ENCODE measurements around the gene CDAN1. TPM values are rescaled to one million over a fixed set of nuclear protein-coding genes. Genes with fewer than 3 reads are reported as not detected.

Gene CDAN1
- polyA plus RNA-seq, 4 donors = 3.1 to 17.1 (median 5.9) TPM

GRCh38 chr15:42710662-42711061, 26.3 kb downstream of the CDAN1 start:
- Histone ChIP-seq H3K36me3 (ENCODE audit: control insufficient read depth in 3 of 3, insufficient read depth in 2 of 3, low read depth in 1 of 3, low read length in 3 of 3) (peaks cover 0 to under 1% (median 0%) of the 10 kb centered on the region in 3 donors), H3K27ac (ENCODE audit: low read depth in 1 of 3, low read length in 2 of 3) (no peak overlapping the region), H3K9me3 (ENCODE audit: control insufficient read depth in 2 of 2, insufficient read depth in 1 of 2, low read depth in 1 of 2, low read length in 1 of 2) (no peaks in the 10 kb centered on the region), H3K4me1 (ENCODE audit: control insufficient read depth in 3 of 3, insufficient read depth in 2 of 3, low read depth in 1 of 3, low read length in 2 of 3) (no peaks in the 10 kb centered on the region), H3K27me3 (ENCODE audit: control insufficient read depth in 3 of 3, insufficient read depth in 3 of 3, low read length in 3 of 3) (no peaks in the 10 kb centered on the region), H3K4me3 (ENCODE audit: low read depth in 1 of 3, low read length in 3 of 3) (no peak overlapping the region)
- DNase-seq (no peak), FAIRE-seq (no peak)
- WGBS, 3 donors = 82 to 91% (median 86%) methylated on average over 2 of the region's 2 CpGs

DNA sequence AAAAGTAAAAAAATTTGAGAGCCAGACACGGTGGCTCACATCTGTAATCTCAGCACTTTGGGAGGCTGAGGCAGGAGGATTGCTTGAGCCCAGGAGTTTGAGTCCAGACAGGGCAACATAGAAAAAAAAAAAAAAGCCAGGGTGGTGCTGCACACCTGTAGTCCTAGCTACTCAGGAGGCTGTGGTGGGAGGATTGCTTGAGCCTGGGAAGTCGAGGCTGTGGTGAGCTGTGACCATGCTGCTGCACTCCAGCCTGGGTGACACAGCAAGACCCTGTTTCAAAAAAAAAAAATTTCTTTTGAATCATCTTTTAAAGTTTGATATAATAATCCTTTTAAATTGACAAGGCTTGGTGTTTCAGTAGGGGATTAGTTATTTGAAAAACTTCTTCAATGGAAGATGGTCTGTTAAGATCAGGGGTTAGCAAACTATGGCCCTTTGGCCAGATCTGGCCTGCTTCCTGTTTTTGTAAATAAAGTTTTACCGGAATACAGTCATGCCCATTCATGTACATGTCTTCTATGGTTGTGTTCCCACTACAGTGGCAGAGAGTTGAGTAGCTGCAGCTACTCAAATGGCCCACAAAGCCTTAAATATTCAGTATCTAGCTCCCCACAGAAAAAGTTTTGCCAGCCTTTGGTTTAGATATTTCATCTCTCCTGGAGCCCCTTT, 28.9 kb downstream of the CDAN1 start:
- no peak overlapping the region for H3K27ac ChIP-seq (ENCODE audit: low read depth in 1 of 3, low read length in 2 of 3)
- WGBS, 3 donors = 72 to 81% (median 76%) methylated on average over 3 of the region's 3 CpGs
- H3K9me3 ChIP-seq (ENCODE audit: control insufficient read depth in 2 of 2, insufficient read depth in 1 of 2, low read depth in 1 of 2, low read length in 1 of 2) = no peaks in the 10 kb centered on the region
- H3K4me1 ChIP-seq (ENCODE audit: control insufficient read depth in 3 of 3, insufficient read depth in 2 of 3, low read depth in 1 of 3, low read length in 2 of 3) = no peaks in the 10 kb centered on the region
- no peak overlapping the region for H3K4me3 ChIP-seq (ENCODE audit: low read depth in 1 of 3, low read length in 3 of 3)
- no peaks in the 10 kb centered on the region for H3K27me3 ChIP-seq (ENCODE audit: control insufficient read depth in 3 of 3, insufficient read depth in 3 of 3, low read length in 3 of 3)
- DNase-seq = no peak
- no peak for FAIRE-seq
- peaks cover 0 to 6% (median 0%) of the 10 kb centered on the region in 3 donors for H3K36me3 ChIP-seq (ENCODE audit: control insufficient read depth in 3 of 3, insufficient read depth in 2 of 3, low read depth in 1 of 3, low read length in 3 of 3)

DNA sequence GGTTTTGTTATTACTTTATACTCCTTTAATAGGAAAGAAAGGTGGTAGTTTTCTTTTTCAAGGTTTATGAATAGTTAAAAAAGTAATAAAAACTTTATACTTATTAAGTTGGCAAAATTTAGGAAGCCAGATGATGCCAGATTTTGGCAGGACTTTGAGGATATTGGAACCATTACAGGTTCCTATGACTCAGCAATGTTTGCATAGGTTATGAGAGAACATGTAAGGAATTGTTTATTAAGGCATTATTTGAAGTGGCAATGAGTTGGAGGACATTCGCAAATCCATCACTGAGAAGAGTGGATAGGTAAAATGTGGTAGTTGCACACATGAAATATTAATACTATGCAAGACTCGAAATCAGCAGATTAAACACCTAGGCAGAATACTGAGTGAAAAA, 29.9 kb downstream of the CDAN1 start:
- Histone ChIP-seq H3K27me3 (ENCODE audit: control insufficient read depth in 3 of 3, insufficient read depth in 3 of 3, low read length in 3 of 3) (no peaks in the 10 kb centered on the region), H3K9me3 (ENCODE audit: control insufficient read depth in 2 of 2, insufficient read depth in 1 of 2, low read depth in 1 of 2, low read length in 1 of 2) (no peaks in the 10 kb centered on the region), H3K4me3 (ENCODE audit: low read depth in 1 of 3, low read length in 3 of 3) (no peak overlapping the region), H3K27ac (ENCODE audit: low read depth in 1 of 3, low read length in 2 of 3) (no peak overlapping the region), H3K36me3 (ENCODE audit: control insufficient read depth in 3 of 3, insufficient read depth in 2 of 3, low read depth in 1 of 3, low read length in 3 of 3) (peaks cover 0 to 6% (median 0%) of the 10 kb centered on the region in 3 donors), H3K4me1 (ENCODE audit: control insufficient read depth in 3 of 3, insufficient read depth in 2 of 3, low read depth in 1 of 3, low read length in 2 of 3) (no peaks in the 10 kb centered on the region)
- WGBS, 3 donors = 60 to 73% (median 60%) methylated on average over 2 of the region's 2 CpGs
- no peak for DNase-seq
- no peak for FAIRE-seq

GRCh38 chr15:42705336-42705735, 31.6 kb downstream of the CDAN1 start:
- Histone ChIP-seq H3K27me3 (ENCODE audit: control insufficient read depth in 3 of 3, insufficient read depth in 3 of 3, low read length in 3 of 3) (no peaks in the 10 kb centered on the region), H3K27ac (ENCODE audit: low read depth in 1 of 3, low read length in 2 of 3) (no peak overlapping the region), H3K9me3 (ENCODE audit: control insufficient read depth in 2 of 2, insufficient read depth in 1 of 2, low read depth in 1 of 2, low read length in 1 of 2) (no peaks in the 10 kb centered on the region), H3K4me1 (ENCODE audit: control insufficient read depth in 3 of 3, insufficient read depth in 2 of 3, low read depth in 1 of 3, low read length in 2 of 3) (no peaks in the 10 kb centered on the region), H3K4me3 (ENCODE audit: low read depth in 1 of 3, low read length in 3 of 3) (no peak overlapping the region), H3K36me3 (ENCODE audit: control insufficient read depth in 3 of 3, insufficient read depth in 2 of 3, low read depth in 1 of 3, low read length in 3 of 3) (peaks cover 0 to 6% (median 0%) of the 10 kb centered on the region in 3 donors)
- no peak for FAIRE-seq
- 95 to 98% (median 97%) methylated on average over 5 of the region's 5 CpGs for WGBS, 3 donors
- no peak for DNase-seq

DNA sequence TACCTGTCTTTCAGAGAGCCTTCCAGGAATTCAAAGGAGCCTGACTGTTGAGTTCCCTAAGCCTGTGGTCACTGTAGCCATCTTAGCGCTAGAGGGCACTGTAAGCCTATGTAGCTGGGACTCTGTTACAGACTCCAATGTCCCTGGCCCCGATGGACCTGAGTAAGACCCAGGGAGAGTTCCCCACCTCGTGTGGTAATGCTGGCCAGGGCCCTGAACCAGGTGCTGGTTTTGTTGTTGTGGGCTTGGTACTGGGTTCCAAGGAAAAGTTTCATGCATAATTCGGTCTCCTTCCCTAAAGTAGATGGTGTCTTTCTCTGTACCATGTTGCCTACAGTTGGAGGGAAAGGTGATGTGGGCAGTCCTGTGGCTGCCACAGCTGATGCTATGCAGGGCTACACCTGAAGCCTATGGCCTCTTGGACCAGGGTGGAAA, 32.4 kb downstream of the CDAN1 start:
- H3K4me1 ChIP-seq (ENCODE audit: control insufficient read depth in 3 of 3, insufficient read depth in 2 of 3, low read depth in 1 of 3, low read length in 2 of 3) = no peaks in the 10 kb centered on the region
- FAIRE-seq (no peak), DNase-seq (peak; percentile 73 to 78)
- H3K9me3 ChIP-seq (ENCODE audit: control insufficient read depth in 2 of 2, insufficient read depth in 1 of 2, low read depth in 1 of 2, low read length in 1 of 2) = no peaks in the 10 kb centered on the region
- H3K36me3 ChIP-seq (ENCODE audit: control insufficient read depth in 3 of 3, insufficient read depth in 2 of 3, low read depth in 1 of 3, low read length in 3 of 3) = peaks cover 0 to 6% (median 0%) of the 10 kb centered on the region in 3 donors
- H3K4me3 ChIP-seq (ENCODE audit: low read depth in 1 of 3, low read length in 3 of 3) = no peak overlapping the region
- 23 to 32% (median 24%) methylated on average over 4 of the region's 4 CpGs for WGBS, 3 donors
- no peak overlapping the region for H3K27ac ChIP-seq (ENCODE audit: low read depth in 1 of 3, low read length in 2 of 3)
- H3K27me3 ChIP-seq (ENCODE audit: control insufficient read depth in 3 of 3, insufficient read depth in 3 of 3, low read length in 3 of 3) = no peaks in the 10 kb centered on the region

GRCh38 chr15:42696626-42697025, 40.3 kb downstream of the CDAN1 start:
- FAIRE-seq = no peak
- no peak overlapping the region for H3K27ac ChIP-seq (ENCODE audit: low read depth in 1 of 3, low read length in 2 of 3)
- H3K27me3 ChIP-seq (ENCODE audit: control insufficient read depth in 3 of 3, insufficient read depth in 3 of 3, low read length in 3 of 3) = no peaks in the 10 kb centered on the region
- no peaks in the 10 kb centered on the region for H3K4me1 ChIP-seq (ENCODE audit: control insufficient read depth in 3 of 3, insufficient read depth in 2 of 3, low read depth in 1 of 3, low read length in 2 of 3)
- 85 to 91% (median 91%) methylated on average over 5 of the region's 5 CpGs for WGBS, 3 donors
- H3K4me3 ChIP-seq (ENCODE audit: low read depth in 1 of 3, low read length in 3 of 3) = no peak overlapping the region
- no peak for DNase-seq
- H3K36me3 ChIP-seq (ENCODE audit: control insufficient read depth in 3 of 3, insufficient read depth in 2 of 3, low read depth in 1 of 3, low read length in 3 of 3) = peaks cover 0 to 32% (median 0%) of the 10 kb centered on the region in 3 donors
- H3K9me3 ChIP-seq (ENCODE audit: control insufficient read depth in 2 of 2, insufficient read depth in 1 of 2, low read depth in 1 of 2, low read length in 1 of 2) = no peaks in the 10 kb centered on the region

- 84 to 87% (median 87%) methylated on average over 6 of the region's 6 CpGs for WGBS, 3 donors
- Histone ChIP-seq H3K4me3 (ENCODE audit: low read depth in 1 of 3, low read length in 3 of 3) (no peak overlapping the region), H3K27ac (ENCODE audit: low read depth in 1 of 3, low read length in 2 of 3) (no peak overlapping the region), H3K9me3 (ENCODE audit: control insufficient read depth in 2 of 2, insufficient read depth in 1 of 2, low read depth in 1 of 2, low read length in 1 of 2) (no peaks in the 10 kb centered on the region), H3K4me1 (ENCODE audit: control insufficient read depth in 3 of 3, insufficient read depth in 2 of 3, low read depth in 1 of 3, low read length in 2 of 3) (no peaks in the 10 kb centered on the region), H3K36me3 (ENCODE audit: control insufficient read depth in 3 of 3, insufficient read depth in 2 of 3, low read depth in 1 of 3, low read length in 3 of 3) (peaks cover 0 to 32% (median 0%) of the 10 kb centered on the region in 3 donors), H3K27me3 (ENCODE audit: control insufficient read depth in 3 of 3, insufficient read depth in 3 of 3, low read length in 3 of 3) (no peaks in the 10 kb centered on the region)
- FAIRE-seq (no peak), DNase-seq (no peak)
Observed at GRCh38 chr15:42695527-42696071, 41.3 kb downstream of the CDAN1 start.

DNA sequence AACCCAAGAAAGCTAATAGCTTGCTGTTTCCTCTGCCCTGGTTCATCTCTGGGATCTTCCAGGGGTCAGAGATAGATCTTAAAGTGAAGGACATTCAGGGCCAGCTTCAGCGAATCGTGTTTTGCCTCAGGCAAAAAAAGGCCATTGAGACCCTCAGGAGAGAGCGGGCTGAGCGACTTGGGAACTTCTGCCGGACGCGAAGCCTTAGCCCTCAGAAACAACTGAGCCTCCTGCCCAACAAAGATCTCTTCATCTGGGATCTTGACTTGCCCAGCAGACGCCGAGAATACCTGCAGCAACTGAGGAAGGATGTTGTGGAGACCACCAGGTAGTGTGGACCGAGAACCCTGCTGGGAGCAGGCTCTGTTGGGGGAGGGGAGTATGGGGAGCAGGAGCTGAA, 42.5 kb downstream of the CDAN1 start:
- no peaks in the 10 kb centered on the region for H3K4me1 ChIP-seq (ENCODE audit: control insufficient read depth in 3 of 3, insufficient read depth in 2 of 3, low read depth in 1 of 3, low read length in 2 of 3)
- H3K4me3 ChIP-seq (ENCODE audit: low read depth in 1 of 3, low read length in 3 of 3) = no peak overlapping the region
- DNase-seq (no peak), FAIRE-seq (no peak)
- H3K36me3 ChIP-seq (ENCODE audit: control insufficient read depth in 3 of 3, insufficient read depth in 2 of 3, low read depth in 1 of 3, low read length in 3 of 3) = peaks cover 0 to 36% (median 0%) of the 10 kb centered on the region in 3 donors
- no peaks in the 10 kb centered on the region for H3K27me3 ChIP-seq (ENCODE audit: control insufficient read depth in 3 of 3, insufficient read depth in 3 of 3, low read length in 3 of 3)
- 94 to 96% (median 95%) methylated on average over 10 of the region's 10 CpGs for WGBS, 3 donors
- no peaks in the 10 kb centered on the region for H3K9me3 ChIP-seq (ENCODE audit: control insufficient read depth in 2 of 2, insufficient read depth in 1 of 2, low read depth in 1 of 2, low read length in 1 of 2)
- H3K27ac ChIP-seq (ENCODE audit: low read depth in 1 of 3, low read length in 2 of 3) = no peak overlapping the region

Data from small intestine (tissue), 7 donors.